Liver (tissue), 9 donors: ENCODE results near the gene NEK10. TPM values are rescaled to one million over a fixed set of nuclear protein-coding genes. Genes with fewer than 3 reads are reported as not detected.

Experiments
- DNase-seq: peaks from one replicate; pipeline ENCODE4 v3.0.0-alpha.2; 2017; ENCODE audit warnings: low spot score
- H3K27ac ChIP-seq, 2 donors: one replicate each; pipeline ENCODE4 v1.7.0; 2013; ENCODE audit warnings: inconsistent platforms in 2 of 2, low read length in 2 of 2, control low read depth in 1 of 2, low read depth in 1 of 2, mild to moderate bottlenecking in 1 of 2
- H3K27me3 ChIP-seq, 4 donors: one replicate each; pipeline versions ENCODE4 v1.6.1 to v1.7.0; 2013; ENCODE audit warnings: low read length in 3 of 4, inconsistent platforms in 1 of 4, mild to moderate bottlenecking in 1 of 4, moderate library complexity in 1 of 4; ENCODE audit not compliant: control insufficient read depth in 4 of 4, insufficient read depth in 4 of 4
- H3K36me3 ChIP-seq, 4 donors: one replicate each; pipeline versions ENCODE4 v1.6.1 to v1.7.0; 2013; ENCODE audit warnings: low read length in 3 of 4, mild to moderate bottlenecking in 3 of 4, low read depth in 1 of 4, moderate library complexity in 1 of 4; ENCODE audit not compliant: control insufficient read depth in 4 of 4, insufficient read depth in 3 of 4
- H3K4me1 ChIP-seq, 4 donors: one replicate each; pipeline versions ENCODE4 v1.6.1 to v1.7.0; 2013; ENCODE audit warnings: low read length in 3 of 4, mild to moderate bottlenecking in 3 of 4, moderate library complexity in 1 of 4; ENCODE audit not compliant: control insufficient read depth in 4 of 4, insufficient read depth in 4 of 4
- H3K4me3 ChIP-seq, 3 donors: one replicate each; pipeline versions ENCODE4 v1.6.1 to v1.7.0; 2013; ENCODE audit warnings: low read length in 3 of 3, control low read depth in 1 of 3, low read depth in 1 of 3, mild to moderate bottlenecking in 1 of 3
- H3K9ac ChIP-seq, 2 donors: one replicate each; pipeline ENCODE4 v1.7.0; 2013; ENCODE audit warnings: low read length in 2 of 2, mild to moderate bottlenecking in 2 of 2, moderate library complexity in 2 of 2, control low read depth in 1 of 2, low read depth in 1 of 2
- H3K9me3 ChIP-seq, 4 donors: one replicate each; pipeline versions ENCODE4 v1.6.1 to v1.7.0; 2013; ENCODE audit warnings: low read length in 3 of 4; ENCODE audit not compliant: control insufficient read depth in 4 of 4
- ATF3 ChIP-seq: IDR thresholded peaks from 2 replicates; pipeline ENCODE4 v1.6.1; 2016; ENCODE audit warnings: antibody characterized with exemption
- EGR1 ChIP-seq, 2 donors: IDR thresholded peaks; 2 replicates each; pipeline ENCODE4 v1.6.1; 2016 to 2018; ENCODE audit warnings: antibody characterized with exemption in 2 of 2, low read depth in 2 of 2
- FOXA1 ChIP-seq: IDR thresholded peaks from 2 replicates; pipeline ENCODE4 v1.6.1; 2016; ENCODE audit warnings: antibody characterized with exemption
- FOXA2 ChIP-seq: IDR thresholded peaks from 2 replicates; pipeline ENCODE4 v1.6.1; 2016; ENCODE audit warnings: antibody characterized with exemption
- GABPA ChIP-seq, 2 donors: IDR thresholded peaks in 1 of 2; conservative IDR thresholded peaks in 1 of 2; 2 replicates each; pipeline ENCODE4 v1.6.1; 2016; ENCODE audit warnings: antibody characterized with exemption in 2 of 2, mild to moderate bottlenecking in 1 of 2, moderate library complexity in 1 of 2
- HNF4G ChIP-seq: IDR thresholded peaks from 2 replicates; pipeline ENCODE4 v1.6.1; 2016; ENCODE audit warnings: antibody characterized with exemption
- JUND ChIP-seq, 2 donors: IDR thresholded peaks; 2 replicates each; pipeline ENCODE4 v1.6.1; 2016; ENCODE audit warnings: antibody characterized with exemption in 2 of 2
- NR2F2 ChIP-seq: IDR thresholded peaks from 2 replicates; pipeline ENCODE4 v1.6.1; 2016; ENCODE audit warnings: antibody characterized with exemption
- RAD21 ChIP-seq, 2 donors: IDR thresholded peaks; 2 replicates each; pipeline ENCODE4 v1.6.1; 2016; ENCODE audit warnings: antibody characterized with exemption in 2 of 2, mild to moderate bottlenecking in 2 of 2
- RXRA ChIP-seq, 2 donors: IDR thresholded peaks; 2 replicates each; pipeline ENCODE4 v1.6.1; 2017 to 2018; ENCODE audit warnings: antibody characterized with exemption in 2 of 2, mild to moderate bottlenecking in 1 of 2
- SP1 ChIP-seq: IDR thresholded peaks from 2 replicates; pipeline ENCODE4 v1.6.1; 2018; ENCODE audit warnings: antibody characterized with exemption, mild to moderate bottlenecking
- TAF1 ChIP-seq: conservative IDR thresholded peaks from 2 replicates; pipeline ENCODE4 v1.6.1; 2016; ENCODE audit warnings: antibody characterized with exemption, mild to moderate bottlenecking
- YY1 ChIP-seq: IDR thresholded peaks from 2 replicates; pipeline ENCODE4 v1.6.1; 2016; ENCODE audit warnings: antibody characterized with exemption, mild to moderate bottlenecking
- ZBTB33 ChIP-seq: IDR thresholded peaks from 2 replicates; pipeline ENCODE4 v1.6.1; 2016; ENCODE audit warnings: antibody characterized with exemption
- WGBS: extraction: QIAGEN DNeasy Blood & Tissue Kit; methylation state at CpG from one replicate; pipeline ENCODE4 v1.1.7; 2013; 5-methylcytosine and 5-hydroxymethylcytosine counted together
- polyA plus RNA-seq, 2 donors: library from polyadenylated mRNA; stranded (reverse) in 1 of 2; unstranded in 1 of 2; fragments of 200-250 nt in 1 of 2; fragments of >200 nt in 1 of 2; fragmentation: Nextera tagmentation in 1 of 2; extraction: Ambion mirVana in 1 of 2; gene quantifications; one replicate each; pipeline versions ENCODE4 v1.2.1 to v1.2.3, GENCODE V29; 2013 to 2015
- total RNA-seq, 2 donors: library from RNA; depleted of rRNA; stranded (reverse); fragments of >200 nt; gene quantifications; one replicate each; pipeline ENCODE4 v1.2.3, GENCODE V29; 2014
- TF ChIP-seq, protein P1 (sequence below): IDR thresholded peaks from 2 replicates; pipeline ENCODE4 v1.6.1; 2016; ENCODE audit warnings: antibody characterized with exemption
- TF ChIP-seq, protein P2 (sequence below): fragments of 150-350 bp; IDR thresholded peaks from 2 replicates; pipeline ENCODE4 v1.5.1; 2017; ENCODE audit warnings: improper control_type of control experiment, low read depth, low read length; ENCODE audit not compliant: missing input control
- TF ChIP-seq, protein P3 (sequence below): IDR thresholded peaks from 2 replicates; pipeline ENCODE4 v1.6.1; 2016; ENCODE audit warnings: antibody characterized with exemption, mild to moderate bottlenecking
- donor health status: healthy.
- donor health status: healthy.
- donor health status: healthy.
- donor health status: healthy.
- donor health status: healthy.

Gene NEK10
- total and polyA plus RNA-seq, 4 donors: 0.23 to 2.1 (median 0.70) TPM; not detected in 1

- Histone ChIP-seq H3K27ac (no peak overlapping the region), H3K36me3 (no peaks in the 10 kb centered on the region), H3K4me1 (no peaks in the 10 kb centered on the region), H3K27me3 (no peaks in the 10 kb centered on the region), H3K9ac (no peak overlapping the region), H3K4me3 (no peak overlapping the region), H3K9me3 (no peaks in the 10 kb centered on the region)
- DNase-seq: no peak
- TF ChIP-seq RXRA (IDR thresholded peaks at IDR 0.05): no peak
Measured at GRCh38 chr3:27252646-27253045, 116.5 kb downstream of the NEK10 start.

DNA sequence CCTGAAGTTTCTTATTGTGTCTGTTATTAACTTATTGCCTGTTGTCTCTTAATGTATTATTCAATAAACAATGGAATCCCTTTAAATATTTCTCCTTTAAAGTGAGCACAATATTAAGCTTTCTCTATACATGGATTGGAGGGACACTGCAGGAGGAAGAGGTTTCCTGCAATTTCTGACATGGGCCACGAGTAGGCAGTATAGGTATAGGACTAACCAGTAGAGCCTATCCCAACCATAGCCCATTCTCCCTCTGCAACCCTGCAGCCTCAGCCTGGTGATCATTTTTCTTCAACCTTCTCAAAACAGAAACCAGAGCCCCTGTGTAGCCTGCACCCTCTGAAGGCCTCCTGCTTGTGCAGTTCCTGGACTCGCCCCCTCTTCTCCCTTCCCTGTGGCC is 124.8 kb downstream of the NEK10 start:
- no peak for DNase-seq
- no peaks in the 10 kb centered on the region for H3K27me3 ChIP-seq
- no peaks in the 10 kb centered on the region for H3K4me1 ChIP-seq
- no peak overlapping the region for H3K27ac ChIP-seq
- 81% methylated on average over 2 of the region's 2 CpGs for WGBS
- no peak for TF ChIP-seq RXRA (IDR thresholded peaks at IDR 0.05)
- H3K4me3 ChIP-seq: no peak overlapping the region
- H3K9ac ChIP-seq: no peak overlapping the region
- no peaks in the 10 kb centered on the region for H3K36me3 ChIP-seq
- no peaks in the 10 kb centered on the region for H3K9me3 ChIP-seq

GRCh38 chr3:27239951-27240350 is 129.2 kb downstream of the NEK10 start:
- TF ChIP-seq GABPA (IDR thresholded peaks at IDR 0.05 in 1 of 2, conservative IDR thresholded peaks at IDR 0.05 in 1 of 2): no peak
- TF ChIP-seq FOXA1: no peak
- no peak for TF ChIP-seq RXRA (IDR thresholded peaks at IDR 0.05)
- TF ChIP-seq SP1: no peak
- TF ChIP-seq YY1: no peak
- TF ChIP-seq, protein P1, sequence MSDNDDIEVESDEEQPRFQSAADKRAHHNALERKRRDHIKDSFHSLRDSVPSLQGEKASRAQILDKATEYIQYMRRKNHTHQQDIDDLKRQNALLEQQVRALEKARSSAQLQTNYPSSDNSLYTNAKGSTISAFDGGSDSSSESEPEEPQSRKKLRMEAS: no peak
- TF ChIP-seq, protein P2, sequence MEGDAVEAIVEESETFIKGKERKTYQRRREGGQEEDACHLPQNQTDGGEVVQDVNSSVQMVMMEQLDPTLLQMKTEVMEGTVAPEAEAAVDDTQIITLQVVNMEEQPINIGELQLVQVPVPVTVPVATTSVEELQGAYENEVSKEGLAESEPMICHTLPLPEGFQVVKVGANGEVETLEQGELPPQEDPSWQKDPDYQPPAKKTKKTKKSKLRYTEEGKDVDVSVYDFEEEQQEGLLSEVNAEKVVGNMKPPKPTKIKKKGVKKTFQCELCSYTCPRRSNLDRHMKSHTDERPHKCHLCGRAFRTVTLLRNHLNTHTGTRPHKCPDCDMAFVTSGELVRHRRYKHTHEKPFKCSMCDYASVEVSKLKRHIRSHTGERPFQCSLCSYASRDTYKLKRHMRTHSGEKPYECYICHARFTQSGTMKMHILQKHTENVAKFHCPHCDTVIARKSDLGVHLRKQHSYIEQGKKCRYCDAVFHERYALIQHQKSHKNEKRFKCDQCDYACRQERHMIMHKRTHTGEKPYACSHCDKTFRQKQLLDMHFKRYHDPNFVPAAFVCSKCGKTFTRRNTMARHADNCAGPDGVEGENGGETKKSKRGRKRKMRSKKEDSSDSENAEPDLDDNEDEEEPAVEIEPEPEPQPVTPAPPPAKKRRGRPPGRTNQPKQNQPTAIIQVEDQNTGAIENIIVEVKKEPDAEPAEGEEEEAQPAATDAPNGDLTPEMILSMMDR: no peak
- TF ChIP-seq EGR1 (IDR thresholded peaks at IDR 0.05; ENCODE audit: low read depth in 2 of 2): no peak
- no peaks in the 10 kb centered on the region for H3K36me3 ChIP-seq
- H3K27me3 ChIP-seq: no peaks in the 10 kb centered on the region
- no peak overlapping the region for H3K27ac ChIP-seq
- H3K4me3 ChIP-seq: no peak overlapping the region
- no peaks in the 10 kb centered on the region for H3K4me1 ChIP-seq
- peaks cover 0 to 4% (median 3%) of the 10 kb centered on the region in 4 donors for H3K9me3 ChIP-seq
- no peak for DNase-seq
- no peak overlapping the region for H3K9ac ChIP-seq

- no peak overlapping the region for H3K9ac ChIP-seq
- no peak overlapping the region for H3K27ac ChIP-seq
- no peaks in the 10 kb centered on the region for H3K36me3 ChIP-seq
- no peak overlapping the region for H3K4me3 ChIP-seq
- whole genome bisulfite sequencing: 58% methylated on average over 2 of the region's 2 CpGs
- DNase-seq: no peak
- H3K9me3 ChIP-seq: peaks cover 0 to 2% (median under 1%) of the 10 kb centered on the region in 4 donors
- H3K4me1 ChIP-seq: no peaks in the 10 kb centered on the region
- no peak for TF ChIP-seq TAF1
- TF ChIP-seq HNF4G: no peak
- TF ChIP-seq RAD21 (IDR thresholded peaks at IDR 0.05): no peak
- no peak for TF ChIP-seq EGR1 (IDR thresholded peaks at IDR 0.05; ENCODE audit: low read depth in 2 of 2)
- no peak for TF ChIP-seq NR2F2
- TF ChIP-seq GABPA (IDR thresholded peaks at IDR 0.05 in 1 of 2, conservative IDR thresholded peaks at IDR 0.05 in 1 of 2): no peak
- no peak for TF ChIP-seq ZBTB33
- TF ChIP-seq ATF3: no peak
- no peak for TF ChIP-seq SP1
- no peak for TF ChIP-seq FOXA2
- no peak for TF ChIP-seq JUND (IDR thresholded peaks at IDR 0.05)
- no peak for TF ChIP-seq RXRA (IDR thresholded peaks at IDR 0.05)
- TF ChIP-seq, protein P3, sequence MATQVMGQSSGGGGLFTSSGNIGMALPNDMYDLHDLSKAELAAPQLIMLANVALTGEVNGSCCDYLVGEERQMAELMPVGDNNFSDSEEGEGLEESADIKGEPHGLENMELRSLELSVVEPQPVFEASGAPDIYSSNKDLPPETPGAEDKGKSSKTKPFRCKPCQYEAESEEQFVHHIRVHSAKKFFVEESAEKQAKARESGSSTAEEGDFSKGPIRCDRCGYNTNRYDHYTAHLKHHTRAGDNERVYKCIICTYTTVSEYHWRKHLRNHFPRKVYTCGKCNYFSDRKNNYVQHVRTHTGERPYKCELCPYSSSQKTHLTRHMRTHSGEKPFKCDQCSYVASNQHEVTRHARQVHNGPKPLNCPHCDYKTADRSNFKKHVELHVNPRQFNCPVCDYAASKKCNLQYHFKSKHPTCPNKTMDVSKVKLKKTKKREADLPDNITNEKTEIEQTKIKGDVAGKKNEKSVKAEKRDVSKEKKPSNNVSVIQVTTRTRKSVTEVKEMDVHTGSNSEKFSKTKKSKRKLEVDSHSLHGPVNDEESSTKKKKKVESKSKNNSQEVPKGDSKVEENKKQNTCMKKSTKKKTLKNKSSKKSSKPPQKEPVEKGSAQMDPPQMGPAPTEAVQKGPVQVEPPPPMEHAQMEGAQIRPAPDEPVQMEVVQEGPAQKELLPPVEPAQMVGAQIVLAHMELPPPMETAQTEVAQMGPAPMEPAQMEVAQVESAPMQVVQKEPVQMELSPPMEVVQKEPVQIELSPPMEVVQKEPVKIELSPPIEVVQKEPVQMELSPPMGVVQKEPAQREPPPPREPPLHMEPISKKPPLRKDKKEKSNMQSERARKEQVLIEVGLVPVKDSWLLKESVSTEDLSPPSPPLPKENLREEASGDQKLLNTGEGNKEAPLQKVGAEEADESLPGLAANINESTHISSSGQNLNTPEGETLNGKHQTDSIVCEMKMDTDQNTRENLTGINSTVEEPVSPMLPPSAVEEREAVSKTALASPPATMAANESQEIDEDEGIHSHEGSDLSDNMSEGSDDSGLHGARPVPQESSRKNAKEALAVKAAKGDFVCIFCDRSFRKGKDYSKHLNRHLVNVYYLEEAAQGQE: no peak
- no peaks in the 10 kb centered on the region for H3K27me3 ChIP-seq
Measured at GRCh38 chr3:27228805-27229204, 140.4 kb downstream of the NEK10 start.
